Testis (tissue), 3 donors: ENCODE data around the gene STATH. TPM values are rescaled to one million over a fixed set of nuclear protein-coding genes. Genes with fewer than 3 reads are reported as not detected.

Source experiments
- DNase-seq: peaks from one replicate; pipeline ENCODE4 v3.0.0-alpha.2; 2019
- H3K27ac ChIP-seq, 2 donors: fragments of 200-600 bp; sonication (generic); one replicate each; pipeline ENCODE4 v1.5.1; 2019
- H3K27me3 ChIP-seq: fragments of 200-600 bp; sonication (generic); one replicate; pipeline ENCODE4 v1.5.1; 2019
- H3K36me3 ChIP-seq: fragments of 200-600 bp; sonication (generic); one replicate; pipeline ENCODE4 v1.5.1; 2017; ENCODE audit warnings: low read depth; ENCODE audit errors: missing control alignments
- H3K4me1 ChIP-seq: fragments of 200-600 bp; sonication (generic); one replicate; pipeline ENCODE4 v1.5.1; 2019
- H3K4me3 ChIP-seq, 2 donors: fragments of 200-600 bp; sonication (generic); one replicate each; pipeline ENCODE4 v1.5.1; 2017 to 2019
- H3K9me3 ChIP-seq: fragments of 200-600 bp; sonication (generic); one replicate; pipeline ENCODE4 v1.5.1; 2017
- CTCF ChIP-seq, 3 experiments: fragments of 450-650 bp in 2 of 3; fragments of 200-600 bp in 1 of 3; sonication (generic) in 1 of 3; IDR thresholded peaks; one replicate each; pipeline ENCODE4 v1.5.1; 2016 to 2019; ENCODE audit warnings: antibody characterized with exemption in 3 of 3, mild to moderate bottlenecking in 2 of 3, moderate library complexity in 1 of 3
- POLR2A ChIP-seq: fragments of 450-650 bp; IDR thresholded peaks from one replicate; pipeline ENCODE4 v1.6.1; 2017; ENCODE audit warnings: antibody characterized with exemption, mild to moderate bottlenecking, moderate library complexity
- WGBS, 2 donors: methylation state at CpG; one replicate each; pipeline ENCODE4 v1.1.5; 2018; 5-methylcytosine and 5-hydroxymethylcytosine counted together
- intact Hi-C: fragments of 100-400 bp; cut with DNase I; formaldehyde crosslinking; loops from one replicate; pipeline ENCODE4 v1.15.1; 2023; ENCODE audit warnings: low total_unique reads
- polyA plus RNA-seq: library from polyadenylated mRNA; stranded (reverse); fragments of 350-450 nt; fragmentation: Illumina TruSeq; extraction: RNeasy Lipid Tissue Mini Kit (QIAGEN cat#74804); gene quantifications from one replicate; pipeline ENCODE4 v1.2.3, GENCODE V29; 2014; ENCODE audit warnings: low read depth, low replicate concordance; ENCODE audit not compliant: insufficient read depth
- total RNA-seq, 2 donors: library from RNA; depleted of rRNA; stranded (reverse); fragments of >200 nt; gene quantifications; one replicate each; pipeline ENCODE4 v1.2.3, GENCODE V29; 2016

The STATH gene
- total and polyA plus RNA-seq, 3 donors from 2014 or later = not detected

GRCh38 chr4:69974631-69975030 lies 21.1 kb upstream of the STATH start:
- DNase-seq = no peak
- WGBS, 2 donors = 54 to 57% methylated on average over 1 of the region's 1 CpG
- TF ChIP-seq CTCF (IDR thresholded peaks at IDR 0.05) (no peak), POLR2A (no peak)
- H3K27me3 ChIP-seq = no peaks in the 10 kb centered on the region
- intact Hi-C loops = no loop called here
- H3K36me3 ChIP-seq = no peaks in the 10 kb centered on the region
- no peak overlapping the region for H3K27ac ChIP-seq
- no peaks in the 10 kb centered on the region for H3K4me1 ChIP-seq
- H3K4me3 ChIP-seq = no peak overlapping the region
- no peaks in the 10 kb centered on the region for H3K9me3 ChIP-seq

- no peaks in the 10 kb centered on the region for H3K9me3 ChIP-seq
- H3K27ac ChIP-seq = no peak overlapping the region
- no peak for DNase-seq
- no peaks in the 10 kb centered on the region for H3K36me3 ChIP-seq
- H3K27me3 ChIP-seq = no peaks in the 10 kb centered on the region
- H3K4me3 ChIP-seq = no peak overlapping the region
- H3K4me1 ChIP-seq = no peaks in the 10 kb centered on the region
- intact Hi-C loops = no loop called here
- no peak for TF ChIP-seq POLR2A
- no peak for TF ChIP-seq CTCF (IDR thresholded peaks at IDR 0.05)
Observed at GRCh38 chr4:69977582-69977981, 18.2 kb upstream of the STATH start.

GRCh38 chr4:69984030-69984443 lies 11.7 kb upstream of the STATH start:
- DNase-seq = no peak
- H3K27ac ChIP-seq = no peak overlapping the region
- intact Hi-C loops = no loop called here
- WGBS, 2 donors = 35 to 47% methylated on average over 2 of the region's 2 CpGs
- TF ChIP-seq CTCF (IDR thresholded peaks at IDR 0.05) (no peak), POLR2A (no peak)
- no peak overlapping the region for H3K4me3 ChIP-seq
- H3K27me3 ChIP-seq = no peaks in the 10 kb centered on the region
- H3K36me3 ChIP-seq = no peaks in the 10 kb centered on the region
- no peaks in the 10 kb centered on the region for H3K4me1 ChIP-seq
- H3K9me3 ChIP-seq = no peaks in the 10 kb centered on the region

GRCh38 chr4:69986663-69987062 lies 9.1 kb upstream of the STATH start:
- Histone ChIP-seq H3K27me3 (no peaks in the 10 kb centered on the region), H3K36me3 (no peaks in the 10 kb centered on the region), H3K4me3 (no peak overlapping the region), H3K27ac (no peak overlapping the region), H3K4me1 (no peaks in the 10 kb centered on the region), H3K9me3 (no peaks in the 10 kb centered on the region)
- WGBS, 2 donors = 84 to 86% methylated on average over 1 of the region's 1 CpG
- no peak for TF ChIP-seq POLR2A
- TF ChIP-seq CTCF (IDR thresholded peaks at IDR 0.05) = no peak
- no peak for DNase-seq
- intact Hi-C loops = no loop called here

- H3K9me3 ChIP-seq = no peaks in the 10 kb centered on the region
- no peaks in the 10 kb centered on the region for H3K36me3 ChIP-seq
- H3K4me3 ChIP-seq = no peak overlapping the region
- TF ChIP-seq POLR2A (no peak), CTCF (IDR thresholded peaks at IDR 0.05) (no peak)
- intact Hi-C loops = no loop called here
- H3K27ac ChIP-seq = no peak overlapping the region
- no peaks in the 10 kb centered on the region for H3K27me3 ChIP-seq
- no peaks in the 10 kb centered on the region for H3K4me1 ChIP-seq
- 89 to 91% methylated on average over 4 of the region's 4 CpGs for WGBS, 2 donors
- no peak for DNase-seq
Observed at GRCh38 chr4:69991016-69991415, 4.8 kb upstream of the STATH start.
